ENCODE results near the gene PBX3.

The PBX3 gene

GRCh38 chr9:125867751-125868415 lies 120.7 kb downstream of the PBX3 start:
- DNase-seq (ENCODE audit: low read depth) = no peak

- DNase-seq (ENCODE audit: low read depth) = no peak
These were observed 131.0 kb downstream of the PBX3 start for GRCh38 chr9:125878164-125878631.

DNA sequence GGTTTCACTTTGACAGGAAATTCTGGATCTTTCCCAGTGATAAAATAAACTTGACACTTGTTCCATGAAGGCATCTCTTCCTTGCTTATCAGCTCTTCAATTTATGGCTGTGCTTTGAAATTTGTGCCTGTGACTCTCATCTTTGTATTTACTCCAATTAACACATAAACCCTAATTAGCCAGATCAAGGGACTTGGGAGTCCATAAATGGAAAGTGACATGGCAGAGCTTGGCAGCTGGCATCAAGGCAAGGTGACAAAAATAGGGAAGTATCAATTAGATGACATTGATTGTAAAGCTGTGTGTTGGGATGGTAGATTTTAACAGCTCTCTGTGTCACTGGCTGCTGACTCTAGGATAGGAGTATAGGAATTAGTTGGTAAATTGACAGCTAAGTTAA lies 133.9 kb downstream of the PBX3 start:
- no peak for DNase-seq (ENCODE audit: low read depth)

GRCh38 chr9:125883565-125884217 lies 136.5 kb downstream of the PBX3 start:
- DNase-seq (ENCODE audit: low read depth) = no peak

GRCh38 chr9:125884218-125884595 lies 137.0 kb downstream of the PBX3 start:
- no peak for DNase-seq (ENCODE audit: low read depth)

DNA sequence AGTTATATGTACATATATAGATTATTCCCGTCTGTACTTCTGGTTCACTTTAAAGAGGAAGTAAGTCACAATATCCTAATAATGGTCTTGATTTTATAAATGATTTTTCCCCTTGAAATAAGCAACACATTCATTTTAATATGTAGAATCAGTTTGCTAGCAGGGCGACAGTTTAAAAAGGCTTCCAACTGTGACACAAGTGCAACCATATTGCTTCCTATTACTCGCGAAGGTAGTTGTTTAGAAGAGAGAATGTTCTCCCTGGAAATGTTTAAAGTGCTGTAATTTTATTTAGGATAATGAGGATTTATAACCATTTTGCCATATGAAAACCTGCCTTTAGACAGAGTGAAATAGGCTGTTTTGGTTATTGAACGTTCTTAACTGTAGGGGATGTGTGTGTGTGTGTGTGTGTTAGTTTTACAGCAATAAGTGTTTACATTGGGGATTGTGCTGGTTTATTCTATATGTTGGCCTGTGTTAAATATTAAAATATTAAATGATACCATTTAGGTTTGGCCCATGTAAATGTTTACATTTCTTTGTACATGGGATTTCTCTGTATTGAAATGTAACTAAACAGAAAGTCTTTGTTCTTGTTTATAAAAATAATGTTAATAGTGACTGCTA lies 138.3 kb downstream of the PBX3 start:
- no peak for DNase-seq (ENCODE audit: low read depth)

DNA sequence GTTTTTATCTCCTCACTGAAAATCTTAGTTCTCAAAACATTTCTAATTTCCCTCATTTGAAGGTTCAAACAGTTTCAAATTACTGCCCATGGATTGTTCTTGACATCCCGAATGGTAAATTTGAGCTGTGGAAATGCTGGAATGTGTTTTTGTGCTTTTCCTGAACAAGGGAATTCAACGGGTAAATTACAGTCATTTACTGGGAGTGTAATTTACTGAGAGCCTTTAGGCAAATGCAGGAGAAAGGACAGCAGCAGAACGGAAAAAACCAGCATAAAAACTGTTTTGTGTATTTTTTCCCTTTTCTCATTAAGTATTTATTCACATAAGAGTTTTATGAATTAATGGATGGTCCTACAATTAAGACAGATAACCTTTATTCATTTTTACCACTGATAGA lies 139.2 kb downstream of the PBX3 start:
- no peak for DNase-seq (ENCODE audit: low read depth)

GRCh38 chr9:125887172-125887571 lies 140.0 kb downstream of the PBX3 start:
- no peak for DNase-seq (ENCODE audit: low read depth)

- no peak for DNase-seq (ENCODE audit: low read depth)
These were observed 141.0 kb downstream of the PBX3 start for GRCh38 chr9:125888211-125888610.

DNA sequence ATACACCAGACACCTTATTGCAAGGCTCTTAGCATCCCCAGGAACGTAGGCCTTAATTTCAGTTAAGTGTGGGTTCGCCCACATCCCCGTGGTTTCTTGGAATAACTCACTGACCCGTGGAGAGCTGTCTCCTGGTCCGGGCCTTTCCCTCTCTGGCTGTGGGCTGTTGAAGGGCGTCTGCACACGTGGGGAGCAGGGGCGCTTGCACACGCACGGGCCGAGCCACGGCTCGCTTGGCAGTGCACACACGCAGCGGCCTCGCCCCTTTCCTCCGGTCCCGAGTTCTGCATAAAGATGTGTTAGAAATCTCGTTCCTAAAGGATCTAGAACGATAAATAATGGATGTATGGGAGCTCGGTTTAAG lies 141.9 kb downstream of the PBX3 start:
- DNase-seq (ENCODE audit: low read depth) = no peak

- DNase-seq (ENCODE audit: low read depth) = peak; percentile 18
These were observed 142.6 kb downstream of the PBX3 start for GRCh38 chr9:125889476-125890419.

- no peak for DNase-seq (ENCODE audit: low read depth)
These were observed 143.7 kb downstream of the PBX3 start for GRCh38 chr9:125890826-125891225.

DNA sequence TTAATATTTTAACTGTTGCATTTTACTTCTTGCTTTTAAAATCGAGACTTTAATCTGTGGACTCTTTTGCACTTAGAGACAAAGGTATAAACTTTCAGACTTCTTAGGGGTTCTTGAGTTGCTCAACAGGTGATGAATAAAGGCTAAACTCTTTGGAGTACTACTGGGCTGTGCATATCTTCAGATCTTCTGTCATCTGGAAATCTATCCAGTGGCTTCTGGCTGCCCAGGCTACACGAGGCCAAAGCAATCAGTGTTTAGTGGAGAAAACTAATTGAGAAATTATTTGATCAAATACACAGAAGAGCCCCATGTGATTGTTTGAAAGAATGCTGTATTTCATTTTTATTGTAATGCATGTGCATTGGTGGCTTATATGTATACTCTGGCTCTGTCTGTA lies 146.1 kb downstream of the PBX3 start:
- no peak for DNase-seq (ENCODE audit: low read depth)

GRCh38 chr9:125894566-125894965 lies 147.4 kb downstream of the PBX3 start:
- DNase-seq (ENCODE audit: low read depth) = no peak

DNA sequence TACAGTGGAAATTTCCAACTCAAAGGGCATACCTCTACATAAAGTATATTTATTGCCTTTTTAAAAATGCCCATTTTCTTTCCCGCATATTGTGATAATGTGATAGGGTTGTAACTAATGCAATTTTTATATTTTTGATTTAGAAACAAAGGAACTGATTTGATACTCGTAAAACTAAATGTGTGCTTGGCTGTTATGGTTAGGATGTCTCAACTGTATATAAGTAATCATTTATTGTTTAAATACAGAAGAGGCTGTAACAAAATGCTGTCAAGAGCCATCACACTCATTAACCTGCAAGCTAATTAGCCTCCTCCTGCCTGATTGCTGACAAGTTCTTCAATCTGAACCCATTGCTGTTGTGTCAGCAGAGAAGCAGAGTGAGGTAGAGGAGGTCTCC lies 149.2 kb downstream of the PBX3 start:
- DNase-seq (ENCODE audit: low read depth) = no peak

- no peak for DNase-seq (ENCODE audit: low read depth)
These were observed 149.8 kb downstream of the PBX3 start for GRCh38 chr9:125896964-125897363.

DNA sequence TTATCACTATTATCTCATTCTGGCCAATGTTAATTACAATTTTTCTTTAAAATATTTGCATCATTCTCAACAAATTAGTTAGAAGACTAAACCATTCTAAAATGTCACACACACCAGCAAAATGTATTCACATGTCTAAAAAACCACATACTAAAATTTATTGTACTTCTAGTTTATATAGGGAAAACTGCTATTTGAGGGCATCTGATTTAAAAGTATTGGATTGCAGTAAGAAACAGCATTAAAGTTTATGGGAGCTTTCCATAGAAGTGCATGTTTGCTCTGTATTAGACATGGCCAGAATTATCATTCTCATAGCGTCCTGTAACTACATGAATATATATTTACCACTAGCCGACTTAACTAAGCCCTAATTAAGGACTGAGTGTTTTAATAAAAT lies 150.3 kb downstream of the PBX3 start:
- no peak for DNase-seq (ENCODE audit: low read depth)

DNA sequence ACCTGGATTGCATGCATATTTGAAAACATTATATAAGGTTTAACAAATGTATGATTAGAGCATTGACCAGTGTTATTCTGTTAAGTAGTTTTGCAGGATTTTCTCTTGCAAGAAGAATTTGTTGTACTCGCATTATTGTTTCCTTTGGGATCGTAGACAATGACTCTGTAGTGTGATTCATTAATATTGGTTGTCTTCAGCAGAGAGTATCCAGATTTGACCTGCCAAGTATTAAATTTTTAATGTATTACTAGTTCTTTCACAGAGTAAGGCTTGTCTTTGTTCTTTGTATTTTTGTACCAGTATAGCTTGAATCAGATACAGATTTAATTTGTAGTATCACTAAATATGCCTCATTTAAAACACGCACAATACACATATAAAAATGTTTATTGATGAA lies 155.0 kb downstream of the PBX3 start:
- no peak for DNase-seq (ENCODE audit: low read depth)

GRCh38 chr9:125902831-125903512 lies 155.8 kb downstream of the PBX3 start:
- no peak for DNase-seq (ENCODE audit: low read depth)

DNA sequence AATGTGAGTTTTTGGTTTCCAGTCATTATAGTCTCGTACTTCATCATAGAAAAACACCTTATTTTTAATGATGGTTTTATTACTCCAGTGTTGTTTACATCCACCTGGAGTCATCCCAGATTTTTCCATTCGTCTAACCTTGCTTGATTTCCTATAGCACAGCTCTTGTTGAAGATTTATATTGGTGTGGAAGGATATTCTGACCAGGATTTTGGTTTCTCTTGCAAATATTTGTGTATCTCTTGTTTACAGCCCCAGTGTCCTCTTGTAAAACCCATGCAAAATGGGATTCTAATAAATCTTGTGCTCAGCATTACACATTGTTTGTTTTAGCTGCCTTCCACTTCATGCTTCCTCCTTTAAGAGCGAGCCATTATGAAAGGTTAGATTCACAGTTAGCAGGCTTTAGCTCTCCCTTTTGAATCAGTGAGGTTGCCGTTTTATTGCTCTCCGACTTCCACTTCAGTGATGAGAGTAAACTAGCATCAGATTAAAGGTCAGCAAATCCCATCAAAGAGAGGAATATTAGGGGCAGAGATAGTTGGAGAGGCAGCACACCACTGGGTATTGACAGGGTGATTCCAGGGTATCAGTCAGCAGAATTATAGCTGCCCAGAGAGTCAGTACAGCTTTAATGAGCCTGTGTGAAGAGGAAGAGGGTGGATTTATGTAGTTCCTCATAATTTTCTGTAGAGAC lies 157.1 kb downstream of the PBX3 start:
- no peak for DNase-seq (ENCODE audit: low read depth)

- no peak for DNase-seq (ENCODE audit: low read depth)
These were observed 159.0 kb downstream of the PBX3 start for GRCh38 chr9:125906144-125906543.
